GM03348 (cell line): ENCODE measurements around the gene MTA1.

ENCODE experiments used
- DNase-seq: peaks from one replicate; pipeline ENCODE4 v3.0.0; 2012; ENCODE audit warnings: low spot score

Gene MTA1

DNA sequence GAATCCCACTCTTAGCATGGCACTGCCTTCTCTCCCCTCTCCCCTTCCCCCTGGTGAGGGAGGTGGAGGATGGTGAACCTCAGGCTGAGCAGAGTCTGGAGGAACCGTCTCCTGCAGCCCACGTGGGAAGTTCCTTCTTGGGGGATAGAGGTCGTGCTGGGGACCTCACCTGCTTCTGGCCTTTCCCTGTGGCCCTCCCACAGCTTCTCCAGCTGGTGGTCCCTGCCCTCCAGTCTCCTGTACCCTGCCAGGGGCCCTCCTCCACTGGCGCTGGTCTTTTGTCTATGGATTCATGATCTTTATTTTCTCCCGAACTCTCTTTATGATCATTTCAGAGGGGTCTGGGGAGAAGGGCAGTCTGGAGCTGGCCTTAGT is 9.0 kb upstream of the MTA1 start:
- DNase-seq = no peak

DNA sequence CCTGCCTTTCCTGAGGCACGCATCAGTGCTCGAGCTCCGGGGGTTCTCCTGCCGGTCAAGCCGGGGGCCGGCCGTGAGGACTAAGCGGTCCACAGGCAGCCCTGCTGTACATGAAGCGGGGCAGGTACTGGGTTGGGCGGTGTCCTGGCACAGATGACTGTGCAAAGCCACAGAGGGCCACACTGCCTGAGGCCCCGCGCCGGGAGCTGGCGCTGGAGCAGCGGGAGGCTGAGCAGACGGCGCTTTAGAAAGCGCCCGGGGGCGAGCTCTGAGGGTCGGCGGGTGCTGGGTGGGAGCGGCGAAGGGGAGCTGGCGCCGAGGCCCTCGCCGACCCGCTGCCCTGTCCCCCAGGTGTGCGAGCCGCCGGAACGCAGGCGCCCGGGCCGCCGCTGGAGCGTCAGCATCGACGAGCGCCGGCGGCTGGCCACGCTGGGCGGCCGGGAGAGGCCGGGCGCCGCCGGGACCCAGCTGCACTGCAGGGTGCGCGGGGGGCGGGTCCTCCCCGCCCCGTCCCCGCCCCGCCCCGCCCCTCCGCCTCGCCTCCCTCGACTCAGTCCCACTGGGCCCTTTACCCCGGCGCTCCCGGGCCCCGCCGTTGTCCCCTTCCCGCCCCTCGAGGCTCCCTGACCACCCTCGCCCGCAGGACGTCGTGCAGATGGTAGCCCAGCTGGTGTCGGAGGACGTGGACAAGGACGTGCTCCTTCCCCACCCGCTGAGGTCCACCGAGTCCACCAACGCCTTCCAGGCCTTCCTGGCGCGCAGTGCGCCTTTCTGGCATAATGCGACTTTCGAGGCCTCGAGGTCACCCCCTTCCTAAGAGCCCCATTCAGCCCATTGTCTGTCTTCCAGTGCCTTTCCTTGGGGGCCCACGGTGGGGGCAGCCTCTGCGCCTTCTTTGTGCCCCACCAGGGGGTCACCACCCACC is 8.3 kb upstream of the MTA1 start:
- DNase-seq = peak; percentile 98

DNA sequence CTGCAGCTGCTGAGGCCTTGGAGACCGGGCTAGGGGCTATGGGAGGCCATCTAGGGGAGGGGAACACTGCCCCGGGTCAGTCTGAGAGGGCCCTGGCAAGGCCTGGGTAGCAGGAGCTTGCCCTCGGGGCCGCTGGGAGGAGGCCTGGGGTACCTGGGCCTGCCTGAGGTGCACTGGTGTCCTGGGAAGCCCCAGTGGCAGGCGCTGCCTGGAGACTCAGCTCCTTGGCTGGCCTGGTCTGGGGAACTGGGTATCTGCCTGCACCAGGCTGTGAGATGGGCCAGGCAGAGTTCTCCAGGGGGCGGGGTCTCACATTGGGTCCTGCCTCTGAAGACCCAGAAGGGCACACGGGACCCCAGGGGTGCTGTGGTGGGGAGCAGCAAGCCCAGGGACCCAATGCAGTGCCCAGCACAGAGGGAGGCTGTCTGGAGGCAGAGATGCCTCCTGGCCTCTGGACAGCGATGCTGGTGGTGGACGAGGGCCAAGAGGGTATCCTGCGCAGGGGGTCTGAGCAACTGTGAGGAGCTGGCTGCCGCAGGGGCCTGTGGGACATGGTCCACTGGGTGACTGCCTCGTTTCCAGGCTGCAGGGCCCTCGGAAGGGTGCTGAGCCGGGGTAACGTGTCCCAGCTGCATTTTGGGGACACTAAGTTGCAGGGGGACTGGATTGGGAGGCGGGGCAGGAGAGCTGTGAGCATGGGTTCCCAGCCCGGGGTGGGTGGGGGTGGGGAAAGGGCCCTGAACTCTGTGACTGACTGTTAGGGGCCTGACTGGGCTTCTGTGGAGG is 7.4 kb upstream of the MTA1 start:
- peak; percentile 7 for DNase-seq

DNA sequence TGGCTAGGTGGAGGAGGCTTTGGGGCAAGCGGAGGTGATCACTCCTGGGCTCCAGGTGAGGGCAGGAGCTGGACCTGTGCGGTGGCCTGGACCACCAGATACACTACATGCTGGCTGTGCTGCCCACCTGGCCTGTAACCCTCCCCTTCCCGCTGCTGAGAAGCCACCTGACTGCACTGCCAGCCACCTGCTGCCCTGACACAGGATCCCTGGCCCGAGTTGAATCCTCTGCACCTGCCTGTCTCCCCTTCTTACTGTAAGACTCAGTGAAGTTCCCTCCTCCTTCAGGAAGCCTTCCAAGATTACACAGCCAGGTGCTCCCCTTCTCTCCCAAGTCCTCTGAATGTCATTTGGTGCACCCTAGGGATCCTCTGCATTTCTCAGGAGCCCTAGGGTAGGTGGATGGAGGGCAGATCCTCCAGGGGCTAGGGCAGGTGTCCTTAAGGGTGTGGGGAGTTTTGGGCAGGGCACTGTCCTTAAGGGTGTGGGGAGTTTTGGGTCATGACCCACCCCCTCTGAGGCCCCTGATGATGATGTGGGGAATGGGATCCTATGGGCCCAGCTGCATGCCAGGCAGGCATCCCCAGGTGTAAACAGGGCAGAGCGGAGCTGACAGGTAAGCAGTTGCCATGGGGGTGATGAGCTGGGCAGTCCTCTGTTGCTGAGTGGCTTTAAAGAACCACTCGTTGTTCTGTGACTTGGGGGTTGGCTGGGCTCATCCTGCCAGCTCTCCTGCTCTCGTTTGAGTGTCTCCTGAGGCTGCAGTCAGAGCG is 6.7 kb upstream of the MTA1 start:
- no peak for DNase-seq

DNA sequence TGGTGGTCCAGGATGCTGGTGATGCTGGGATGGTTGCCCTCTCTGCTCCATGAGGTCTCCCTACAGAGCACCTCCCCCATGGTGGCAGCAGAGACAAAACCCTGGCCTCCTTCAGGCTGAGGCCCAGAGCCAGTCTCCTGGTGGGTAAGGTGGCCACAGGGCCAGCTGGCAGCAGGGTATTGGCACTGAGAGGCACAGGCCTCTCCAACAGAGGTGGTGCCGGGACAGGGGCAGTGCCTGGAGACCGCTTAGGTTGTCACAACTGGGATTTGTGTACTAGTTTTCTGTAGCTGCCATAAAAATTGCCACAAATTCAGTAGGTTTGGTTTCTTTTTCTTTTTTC is 6.1 kb upstream of the MTA1 start:
- no peak for DNase-seq

DNA sequence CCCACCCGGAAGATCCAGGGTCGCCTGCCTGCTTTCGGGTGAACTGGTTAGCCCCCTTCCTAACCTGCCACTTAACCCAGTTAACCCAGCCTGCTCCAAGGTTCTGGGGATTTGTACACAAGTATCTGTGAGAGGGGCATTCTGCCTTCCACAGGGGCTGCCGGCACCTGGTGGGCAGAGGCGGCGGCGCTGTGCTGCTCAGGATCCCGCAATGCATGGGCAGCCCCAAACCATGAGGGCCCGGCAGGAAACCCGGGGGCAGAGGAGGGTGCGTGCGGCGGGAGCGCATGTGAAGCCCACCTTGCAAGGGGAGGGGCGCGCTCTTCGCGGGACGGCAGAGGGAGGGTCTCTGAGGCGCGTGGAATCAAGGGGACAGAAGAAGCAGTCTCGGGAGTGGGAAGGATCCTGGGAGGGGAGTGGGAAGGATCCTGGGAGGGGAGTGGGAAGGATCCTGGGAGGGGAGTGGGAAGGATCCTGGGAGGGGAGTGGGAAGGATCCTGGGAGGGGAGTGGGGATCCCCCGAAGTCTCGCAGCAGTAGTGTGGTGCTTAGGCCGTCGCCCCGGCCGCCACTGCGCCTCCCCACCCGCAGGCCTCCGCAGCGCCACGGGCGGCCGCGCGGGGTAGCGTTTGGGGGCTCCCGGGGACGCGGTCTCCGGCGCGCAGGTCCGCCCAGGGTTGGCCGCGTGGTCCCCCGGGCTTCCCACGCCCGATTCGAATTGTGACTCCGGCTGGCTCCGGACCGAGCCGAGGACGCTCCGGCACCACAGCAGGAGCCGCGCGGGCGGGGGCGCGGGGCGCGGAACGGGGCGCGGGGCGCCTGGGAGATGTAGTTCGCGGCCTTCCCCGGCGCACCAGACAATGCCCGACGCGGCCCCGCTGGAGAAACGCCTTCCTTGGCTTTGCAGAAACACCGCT is 4.9 kb upstream of the MTA1 start:
- peak; percentile 91 for DNase-seq

DNA sequence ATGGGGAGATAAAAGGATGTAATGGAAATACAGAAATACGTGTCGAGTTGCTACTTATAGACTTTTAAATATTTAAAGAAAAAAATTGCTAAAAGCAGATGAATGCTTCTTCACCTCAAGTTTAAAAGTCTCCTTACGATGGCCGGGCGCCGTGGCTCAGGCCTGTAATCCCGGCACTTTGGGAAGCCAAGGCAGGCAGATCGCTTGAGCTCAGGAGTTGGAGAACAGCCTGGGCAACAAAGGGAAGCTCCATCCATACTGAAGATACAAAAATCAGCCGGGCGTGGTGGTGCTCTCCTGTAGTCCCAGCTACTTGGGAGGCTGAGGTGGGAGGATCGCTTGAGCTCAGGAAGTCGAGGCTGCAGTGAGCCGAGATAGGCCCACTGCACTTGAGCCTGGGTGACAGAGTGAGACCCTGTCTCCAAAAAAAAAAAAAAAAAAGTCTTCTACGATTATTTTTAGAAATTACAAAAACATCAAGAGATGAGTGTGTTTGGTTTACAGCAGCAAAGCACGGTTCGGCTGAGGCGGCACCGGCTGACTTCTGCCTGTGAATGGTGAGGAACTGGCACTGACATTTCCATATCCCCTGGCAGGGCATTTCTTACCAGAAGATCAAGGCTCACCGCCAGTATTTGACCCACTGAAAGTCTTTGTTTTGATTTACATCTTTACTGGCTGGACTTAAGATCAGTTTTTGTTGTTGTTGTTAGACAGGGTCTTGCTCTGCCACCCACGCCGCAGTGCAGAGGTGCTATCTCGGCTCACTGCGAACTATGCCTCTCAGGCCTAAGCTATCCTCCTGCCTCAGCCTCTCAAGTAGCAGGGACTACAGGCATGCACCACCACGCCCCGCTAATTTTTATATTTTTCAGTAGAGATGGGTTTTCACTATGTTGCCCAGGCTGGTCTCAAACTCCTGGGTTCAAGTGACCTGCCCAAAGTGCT is 3.9 kb upstream of the MTA1 start:
- DNase-seq = no peak

DNA sequence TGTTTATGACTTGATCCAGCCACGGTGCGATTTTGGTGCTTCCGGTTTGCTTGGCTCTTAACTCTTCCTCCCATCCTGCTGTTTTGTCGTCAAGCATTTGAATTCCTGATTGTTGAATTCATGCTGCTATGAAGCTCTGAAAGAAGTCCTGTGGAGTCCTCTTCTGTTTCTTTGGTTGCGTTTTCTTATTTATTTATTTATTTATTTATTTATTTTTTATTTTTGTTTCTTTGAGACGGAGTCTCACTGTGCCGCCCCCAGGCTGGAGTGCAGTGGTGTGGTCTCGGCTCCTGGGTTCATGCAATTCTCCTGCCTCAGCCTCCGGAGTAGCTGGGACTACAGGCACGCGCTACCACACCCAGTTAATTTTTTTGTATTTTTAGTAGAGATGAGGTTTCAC is 3.0 kb upstream of the MTA1 start:
- no peak for DNase-seq

DNA sequence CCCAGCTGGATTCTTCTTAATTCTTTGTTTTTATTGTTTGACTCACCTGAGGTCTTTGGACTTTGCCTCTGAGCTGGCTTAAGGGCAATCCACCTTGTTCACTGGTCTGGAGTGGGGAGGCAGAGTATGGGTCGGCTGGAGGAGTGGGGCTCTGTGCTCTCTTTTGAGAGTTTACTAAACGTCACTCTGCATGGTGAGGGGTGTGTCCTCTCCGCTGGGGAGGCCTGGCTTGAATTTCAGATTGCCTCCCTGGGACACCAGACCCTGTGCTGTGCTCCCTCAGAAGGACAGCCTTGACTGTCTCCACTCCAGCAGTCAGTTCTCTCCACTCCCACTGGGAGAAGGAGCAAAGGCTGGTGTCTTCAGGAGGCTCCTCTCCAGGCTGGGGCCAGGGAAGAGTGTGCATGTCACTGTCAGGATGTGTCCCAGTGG is 1.9 kb upstream of the MTA1 start:
- DNase-seq = no peak

DNA sequence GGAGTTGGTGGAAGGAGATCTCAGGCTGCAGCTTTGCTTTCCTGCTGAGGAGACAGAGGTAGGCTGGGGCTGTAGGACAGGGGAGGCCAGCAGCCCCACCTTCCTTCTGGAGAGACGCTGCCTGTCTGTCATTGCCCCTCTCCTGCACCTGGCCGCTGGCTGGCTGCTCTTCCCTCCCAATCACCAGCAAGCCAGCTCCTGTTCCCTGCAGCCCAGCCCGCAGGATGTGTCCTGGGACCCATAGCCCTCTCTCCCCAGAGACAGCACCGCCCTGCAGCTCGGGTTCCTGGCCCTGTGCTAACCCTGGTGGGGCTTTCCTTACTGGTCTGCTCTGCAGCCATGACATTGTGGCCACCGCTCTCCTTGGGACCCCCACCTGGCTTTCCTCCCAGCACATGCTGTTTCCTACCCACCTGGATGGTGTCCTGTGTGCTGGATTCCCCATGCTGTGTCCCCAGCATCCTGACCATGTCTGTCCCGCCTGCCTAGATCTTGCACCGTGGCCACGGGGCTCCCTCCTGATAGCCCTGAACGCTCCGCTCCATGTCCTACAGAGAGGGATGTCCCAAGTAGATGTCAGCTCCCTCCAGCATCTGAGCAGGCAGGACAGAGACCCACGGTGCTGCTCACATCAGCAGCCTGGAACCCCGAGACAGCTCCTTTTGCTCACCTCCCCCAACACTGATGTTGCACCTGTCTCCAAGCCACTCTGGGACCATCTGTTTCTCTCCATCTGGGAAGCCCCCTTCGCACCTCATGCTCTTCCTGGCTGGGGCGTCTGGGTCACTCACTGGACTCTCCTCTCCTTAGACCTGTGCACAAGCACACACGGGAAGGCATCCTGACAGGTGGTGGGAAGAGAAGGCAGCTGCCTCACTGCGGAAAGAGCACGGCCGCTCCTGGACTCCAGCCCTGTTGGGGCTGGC is 1.1 kb upstream of the MTA1 start:
- DNase-seq = no peak

DNA sequence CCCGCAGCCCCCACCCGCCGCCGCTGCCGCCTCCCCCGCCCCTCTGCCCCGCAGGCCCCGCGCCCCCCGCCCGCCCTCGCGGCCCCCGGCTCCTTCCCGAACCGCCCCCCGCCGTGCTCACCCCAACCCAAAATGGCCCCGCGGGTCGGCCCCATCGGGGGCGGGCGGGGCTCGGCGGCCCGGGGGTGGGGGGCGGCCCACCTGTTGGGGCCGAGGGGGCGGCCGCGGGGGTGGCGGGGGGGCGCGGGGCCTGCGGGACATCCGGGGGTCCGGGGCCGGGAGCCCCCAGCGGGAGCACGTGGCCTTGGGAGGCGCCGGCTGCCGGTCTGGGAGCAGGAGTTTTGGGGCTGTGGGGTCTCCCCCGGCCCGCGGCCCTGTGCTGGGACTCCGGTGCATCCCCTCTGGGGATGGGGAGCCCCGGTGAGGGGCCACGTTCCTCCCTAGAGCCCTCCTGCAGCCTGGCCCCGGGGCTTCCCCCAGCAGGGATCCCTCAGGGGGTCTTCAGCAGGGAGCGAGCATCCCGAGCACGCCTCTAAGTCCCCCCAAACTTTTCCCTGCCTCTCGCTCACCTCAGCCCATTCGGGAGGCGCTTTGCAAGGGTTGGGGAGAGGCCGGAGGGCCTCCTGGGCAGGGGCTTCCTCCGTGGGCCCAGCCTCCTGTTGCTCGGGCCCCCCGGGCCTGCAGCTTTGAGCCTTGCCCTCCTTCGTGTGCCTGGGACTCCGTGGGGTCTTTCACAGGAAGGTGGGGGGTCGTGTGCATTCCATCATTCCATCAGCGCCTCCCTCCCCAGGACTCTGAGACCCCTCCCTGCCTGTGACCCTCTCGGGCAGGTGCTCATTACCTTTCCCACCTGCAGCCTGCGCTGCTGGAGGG is 710 bp downstream of the MTA1 start:
- peak; percentile 45 for DNase-seq

DNA sequence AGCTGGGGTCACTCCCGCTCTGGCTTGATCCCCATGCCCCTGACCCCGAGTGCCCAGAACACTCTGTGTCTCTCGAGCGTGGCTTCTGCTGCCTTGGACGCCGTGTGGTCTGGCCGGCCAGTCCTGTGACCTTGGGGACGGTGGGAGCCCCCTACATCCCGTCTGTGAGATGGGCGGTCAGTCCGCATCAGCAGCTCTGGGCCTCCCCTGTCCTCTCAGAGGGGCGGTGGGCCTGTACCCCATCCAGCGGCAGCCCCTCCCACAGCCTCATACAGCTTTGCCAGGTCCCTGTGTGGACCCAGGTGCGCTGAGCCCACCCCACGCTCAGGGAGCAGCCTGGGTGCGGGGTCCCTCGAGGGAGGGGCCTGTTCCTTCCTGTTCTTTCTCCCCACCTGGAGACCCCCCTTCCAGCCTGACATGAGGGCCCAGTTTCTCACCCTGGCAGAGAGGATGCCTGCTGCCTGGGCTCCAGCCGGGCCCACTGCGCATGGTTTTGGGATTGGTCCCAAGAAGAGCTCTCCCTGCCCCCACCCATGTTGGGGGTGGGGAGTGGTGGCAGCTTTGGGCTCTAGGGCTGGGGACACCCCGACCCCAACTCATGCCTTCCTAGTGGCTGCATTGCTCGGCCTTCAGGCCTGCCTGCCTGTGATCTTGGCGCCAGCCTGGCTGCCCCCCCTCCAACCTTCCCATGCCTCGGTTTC is 1.5 kb downstream of the MTA1 start:
- DNase-seq = no peak

DNA sequence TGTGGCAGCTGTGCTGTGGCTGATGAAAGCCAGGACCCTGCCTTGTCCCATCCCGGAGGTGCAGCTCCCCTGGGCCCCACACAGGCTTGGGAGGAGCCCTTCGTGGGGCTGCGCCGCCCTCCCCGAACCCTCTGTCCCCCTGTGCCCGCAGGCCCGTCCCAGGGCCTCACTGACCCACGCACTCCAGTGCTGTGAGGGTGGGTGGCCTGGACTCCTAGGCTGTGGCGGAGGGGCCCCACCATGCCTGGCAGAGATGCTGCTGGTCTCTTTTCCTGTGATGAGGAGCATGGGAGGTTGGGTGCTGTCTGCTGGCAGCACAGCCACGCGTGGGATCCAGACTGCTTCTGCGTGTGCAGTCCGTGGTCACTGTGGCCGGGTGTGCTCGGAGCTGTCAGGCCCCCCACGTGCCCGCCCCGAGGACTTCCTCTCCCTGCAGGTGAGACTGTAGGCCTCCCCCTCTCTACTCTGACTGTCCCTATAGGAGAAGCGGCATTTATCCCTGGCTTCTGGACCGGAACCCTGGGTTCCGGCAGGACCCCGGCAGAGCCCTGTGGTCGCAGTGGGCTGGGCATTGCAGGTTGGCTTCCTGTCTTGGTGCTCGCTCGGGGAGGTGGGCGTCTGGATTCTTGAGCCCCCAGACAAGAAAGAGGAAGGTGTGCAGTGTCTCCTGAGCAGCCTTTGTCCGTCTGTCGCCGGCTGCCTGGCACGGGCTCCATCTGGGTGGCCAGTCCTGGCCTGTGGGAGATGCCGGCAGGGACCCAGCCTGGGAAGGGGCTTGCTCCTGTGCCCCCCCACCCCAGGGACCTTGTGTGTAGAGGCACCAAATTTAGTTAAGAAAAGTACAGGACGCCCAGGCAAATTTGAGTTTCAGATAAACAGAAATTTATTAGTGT is 2.3 kb downstream of the MTA1 start:
- DNase-seq = no peak

DNA sequence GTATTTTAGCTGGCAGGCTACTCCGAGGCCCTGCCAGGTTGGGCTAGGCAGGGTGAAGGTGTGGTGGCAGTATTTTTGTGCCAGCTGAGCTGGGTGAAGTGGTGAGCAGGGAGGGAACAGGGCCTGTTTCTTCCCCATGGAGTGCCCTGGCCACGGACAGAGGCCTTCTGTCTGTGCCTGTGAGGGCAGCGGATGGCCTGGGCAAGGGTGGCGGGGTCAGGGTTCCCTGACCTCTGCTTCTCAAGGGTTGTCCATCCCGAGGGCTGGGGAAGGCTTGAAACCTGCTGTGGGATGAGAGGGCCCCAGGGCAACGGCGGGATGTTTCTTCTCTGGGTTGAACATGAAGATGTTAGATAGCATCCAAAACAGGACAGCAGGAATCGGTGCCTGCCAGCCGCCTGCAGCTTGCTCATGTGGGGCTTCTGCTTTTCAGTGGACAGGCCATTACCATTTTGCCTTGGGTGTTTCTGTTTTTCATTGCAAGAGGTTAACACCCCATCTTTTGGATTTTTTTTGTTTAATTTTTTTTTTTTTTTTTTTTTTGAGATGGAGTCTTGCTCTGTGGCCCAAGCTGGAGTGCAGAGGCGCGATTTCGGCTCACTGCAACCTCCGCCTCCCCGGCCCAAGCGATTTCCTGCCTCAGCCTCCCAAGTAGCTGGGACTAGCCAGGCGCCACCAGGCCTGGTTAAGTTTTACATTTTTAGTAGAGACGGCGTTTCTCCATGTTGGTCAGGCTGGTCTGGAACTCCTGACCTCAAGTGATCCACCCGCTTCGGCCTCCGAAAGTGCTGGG is 3.3 kb downstream of the MTA1 start:
- DNase-seq = no peak

DNA sequence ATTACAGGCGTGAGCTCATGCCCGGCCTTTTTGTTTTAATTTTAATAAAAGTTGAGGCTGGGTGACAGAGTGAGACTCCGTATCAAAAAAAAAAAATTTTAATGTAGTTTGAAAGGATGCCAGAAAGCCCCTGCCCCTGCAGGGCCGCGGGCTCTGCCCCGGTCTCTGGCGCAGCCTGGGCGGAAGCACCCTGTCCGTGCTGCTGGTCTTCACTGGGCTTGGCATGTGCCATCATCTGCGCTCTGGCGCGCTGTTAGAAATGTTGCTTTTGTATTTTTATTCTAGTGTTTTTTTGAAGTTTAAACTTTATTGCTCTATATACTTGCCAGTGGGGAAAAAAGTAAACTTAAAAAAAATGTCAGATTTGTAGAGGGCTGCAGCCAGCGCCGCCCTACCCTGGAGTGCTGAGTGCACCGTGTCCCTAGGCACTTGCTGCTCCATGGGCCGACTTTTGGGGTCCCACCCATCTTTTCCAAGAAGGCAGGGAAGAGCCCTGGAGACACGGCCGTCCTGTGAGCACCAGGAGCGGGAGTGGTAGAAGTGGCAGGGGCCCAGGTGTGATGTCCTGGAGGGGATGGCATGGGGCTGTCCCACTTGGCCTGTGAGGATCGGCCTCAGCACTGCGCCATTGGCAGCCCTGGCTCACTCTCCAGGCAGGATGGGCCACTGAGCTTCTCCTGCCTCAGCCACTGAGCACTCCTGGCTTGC is 4.0 kb downstream of the MTA1 start:
- no peak for DNase-seq
